ENCODE results near the gene ZBTB7C.
"Not testable (repeated sequence)": the region's sequence is repeated elsewhere in the genome, so short reads cannot be mapped to it uniquely, and the experiment has no call there.

ZBTB7C gene

DNA sequence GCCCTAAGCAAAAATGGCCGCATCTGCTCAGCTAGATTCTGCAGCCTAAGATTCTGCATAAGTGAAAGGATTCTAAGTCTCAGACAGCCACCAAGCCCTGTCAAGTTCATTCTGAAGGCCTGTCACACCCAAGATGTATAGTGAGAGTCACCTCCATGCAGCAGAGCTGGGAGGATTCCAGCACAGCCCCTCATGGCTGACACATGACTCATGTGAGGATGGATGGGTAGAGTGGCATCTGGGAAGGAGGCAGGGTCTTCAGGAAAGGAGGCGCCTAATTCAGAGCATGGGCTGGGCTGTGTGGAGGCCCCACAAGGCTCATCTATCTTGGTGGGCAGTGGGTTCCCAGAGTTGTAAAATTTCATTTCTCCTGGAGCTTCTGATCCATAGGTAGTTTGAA is 41.5 kb upstream of the ZBTB7C start:
- TF ChIP-seq, protein P1, sequence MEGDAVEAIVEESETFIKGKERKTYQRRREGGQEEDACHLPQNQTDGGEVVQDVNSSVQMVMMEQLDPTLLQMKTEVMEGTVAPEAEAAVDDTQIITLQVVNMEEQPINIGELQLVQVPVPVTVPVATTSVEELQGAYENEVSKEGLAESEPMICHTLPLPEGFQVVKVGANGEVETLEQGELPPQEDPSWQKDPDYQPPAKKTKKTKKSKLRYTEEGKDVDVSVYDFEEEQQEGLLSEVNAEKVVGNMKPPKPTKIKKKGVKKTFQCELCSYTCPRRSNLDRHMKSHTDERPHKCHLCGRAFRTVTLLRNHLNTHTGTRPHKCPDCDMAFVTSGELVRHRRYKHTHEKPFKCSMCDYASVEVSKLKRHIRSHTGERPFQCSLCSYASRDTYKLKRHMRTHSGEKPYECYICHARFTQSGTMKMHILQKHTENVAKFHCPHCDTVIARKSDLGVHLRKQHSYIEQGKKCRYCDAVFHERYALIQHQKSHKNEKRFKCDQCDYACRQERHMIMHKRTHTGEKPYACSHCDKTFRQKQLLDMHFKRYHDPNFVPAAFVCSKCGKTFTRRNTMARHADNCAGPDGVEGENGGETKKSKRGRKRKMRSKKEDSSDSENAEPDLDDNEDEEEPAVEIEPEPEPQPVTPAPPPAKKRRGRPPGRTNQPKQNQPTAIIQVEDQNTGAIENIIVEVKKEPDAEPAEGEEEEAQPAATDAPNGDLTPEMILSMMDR (IDR thresholded peaks at IDR 0.05; ENCODE audit: extremely low read depth, missing control alignments) = no peak
- no peak for DNase-seq (ENCODE audit: low spot score)

DNA sequence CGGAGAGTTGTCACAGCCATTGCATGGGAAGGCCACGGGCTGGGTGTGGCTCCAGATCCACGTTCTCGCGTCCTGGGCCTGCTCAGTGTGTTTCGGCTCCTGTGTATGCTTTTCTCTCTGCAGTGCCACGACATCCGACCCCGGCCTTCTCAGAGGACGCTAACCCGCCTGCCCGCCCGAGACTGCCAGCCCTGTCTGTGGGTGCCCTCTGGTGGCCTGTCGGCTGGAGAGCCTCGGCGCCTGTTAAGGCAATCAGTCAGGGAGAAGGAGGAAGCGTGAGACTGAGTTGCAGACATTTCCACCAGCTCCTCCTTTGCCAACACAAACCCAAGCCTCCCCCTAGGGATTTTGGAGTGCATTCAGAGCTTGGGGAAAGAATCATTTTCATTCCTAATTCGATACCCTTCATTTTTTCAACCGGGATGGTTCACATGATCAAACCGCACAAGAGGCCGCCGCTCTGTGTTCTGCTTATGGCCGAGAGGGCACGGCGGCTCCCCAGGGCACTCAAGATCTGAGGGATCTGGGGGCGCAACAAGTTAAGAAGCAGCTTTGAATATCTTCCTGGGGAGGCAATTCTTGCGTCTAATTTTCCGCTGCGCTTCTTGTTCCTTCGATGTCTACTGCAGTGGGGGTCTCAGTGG is 37.5 kb upstream of the ZBTB7C start:
- peak; percentile 63 for DNase-seq (ENCODE audit: low spot score)
- TF ChIP-seq, protein P1 (IDR thresholded peaks at IDR 0.05; ENCODE audit: extremely low read depth, missing control alignments) = peak; percentile 92

DNA sequence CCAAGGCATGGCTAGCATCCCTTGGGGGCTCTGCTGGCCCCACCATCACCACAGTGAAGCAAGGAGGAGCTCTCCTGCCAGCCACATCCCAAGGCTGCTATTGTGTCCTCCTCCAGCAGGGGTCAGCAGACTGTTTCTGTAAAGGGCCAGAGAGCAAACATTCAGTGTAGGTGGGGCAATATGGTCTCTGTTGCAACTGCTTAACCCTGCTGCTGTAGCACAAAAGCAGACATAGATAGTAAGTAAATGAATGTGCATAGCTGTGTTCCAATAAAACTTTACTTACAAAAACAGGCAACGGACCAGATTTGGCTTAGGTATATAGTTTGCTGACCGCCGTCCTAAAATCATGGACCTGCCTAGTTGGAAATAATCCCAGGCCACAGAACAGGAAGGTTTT is 36.4 kb upstream of the ZBTB7C start:
- TF ChIP-seq, protein P1 (IDR thresholded peaks at IDR 0.05; ENCODE audit: extremely low read depth, missing control alignments) = peak; percentile 77
- peak; percentile 48 for DNase-seq (ENCODE audit: low spot score)

DNA sequence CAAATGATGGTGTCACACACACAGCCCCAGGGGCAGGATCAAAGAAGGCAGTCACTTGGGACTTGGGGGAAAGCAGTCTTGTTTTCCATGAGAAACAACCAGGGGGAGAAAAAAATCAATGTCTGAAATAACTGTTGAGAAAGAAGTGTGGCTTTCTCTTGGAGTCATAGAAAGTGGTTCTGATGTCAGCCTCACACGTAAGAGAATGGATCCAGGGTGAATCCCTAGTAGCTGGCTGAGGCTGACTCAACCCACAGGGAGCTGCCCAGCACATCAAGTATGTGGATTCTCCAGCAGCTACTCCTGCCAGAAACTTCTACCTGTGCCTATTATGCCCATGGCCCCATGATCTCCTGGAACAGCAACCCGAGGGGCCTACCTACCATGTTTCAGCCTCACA is 33.6 kb upstream of the ZBTB7C start:
- TF ChIP-seq, protein P1 (IDR thresholded peaks at IDR 0.05; ENCODE audit: extremely low read depth, missing control alignments) = no peak
- DNase-seq (ENCODE audit: low spot score) = no peak

DNA sequence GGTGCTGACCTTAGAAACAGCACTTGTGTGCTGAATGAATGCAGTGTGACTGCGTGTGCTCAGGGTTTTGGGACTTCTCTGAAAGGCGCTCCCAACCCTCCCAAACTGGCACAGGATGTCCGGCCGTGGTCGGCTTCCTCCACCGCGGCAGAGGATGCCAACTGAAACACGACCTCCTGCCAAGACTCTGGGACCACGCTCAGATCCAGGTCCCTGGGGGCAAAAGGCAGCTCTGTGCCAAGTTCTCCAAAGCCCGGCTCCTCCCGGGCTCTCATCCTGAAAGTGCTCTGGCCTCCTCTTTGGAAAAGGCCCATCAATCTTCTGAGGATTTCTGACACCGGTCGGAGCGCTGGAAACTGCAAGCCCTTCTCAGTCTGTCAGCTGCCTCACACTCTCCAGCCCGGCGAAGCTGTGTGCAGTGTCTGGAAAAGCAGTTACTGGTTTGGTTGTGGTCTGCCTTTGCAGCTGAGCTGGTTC is 32.3 kb upstream of the ZBTB7C start:
- TF ChIP-seq, protein P1 (IDR thresholded peaks at IDR 0.05; ENCODE audit: extremely low read depth, missing control alignments) = no peak
- no peak for DNase-seq (ENCODE audit: low spot score)

DNA sequence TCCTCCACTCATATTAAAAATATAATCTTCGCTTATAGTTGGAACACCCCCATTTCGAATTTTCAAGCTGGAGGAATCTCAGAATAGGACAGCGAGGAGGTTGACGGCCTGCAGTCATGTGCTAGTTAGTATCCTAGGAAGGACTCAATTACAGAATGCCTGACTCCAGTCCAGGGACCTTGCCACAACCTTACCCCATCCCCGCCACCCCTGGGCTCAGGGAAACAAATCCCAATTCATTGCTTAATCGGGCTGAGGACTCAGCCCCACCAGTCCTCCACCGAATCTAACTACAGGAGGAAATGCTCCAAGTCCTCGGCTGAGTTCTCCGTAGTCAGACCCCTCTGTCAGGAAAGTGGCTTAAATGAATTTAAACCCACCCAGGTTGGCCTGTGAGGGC is 31.7 kb upstream of the ZBTB7C start:
- no peak for DNase-seq (ENCODE audit: low spot score)
- TF ChIP-seq, protein P1 (IDR thresholded peaks at IDR 0.05; ENCODE audit: extremely low read depth, missing control alignments) = no peak

DNA sequence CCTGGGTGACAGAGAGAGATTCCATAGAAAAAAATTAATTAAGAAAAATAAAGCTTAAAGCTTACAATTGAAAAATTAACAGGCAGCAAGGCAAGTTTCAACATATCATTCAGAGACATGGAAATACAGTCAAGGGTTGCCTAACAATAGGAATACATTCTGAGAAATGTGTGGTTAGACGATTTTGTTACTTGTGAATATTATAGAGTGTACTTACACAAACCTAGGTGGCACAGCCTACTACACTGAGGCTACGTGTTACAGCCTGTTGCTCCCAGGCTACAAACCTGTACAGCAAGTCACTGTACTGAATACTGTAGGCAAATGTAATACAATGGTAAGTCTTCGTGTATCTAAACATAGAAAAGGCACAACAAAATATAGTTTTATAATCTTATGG is 27.7 kb upstream of the ZBTB7C start:
- no peak for DNase-seq (ENCODE audit: low spot score)
- TF ChIP-seq, protein P1 (IDR thresholded peaks at IDR 0.05; ENCODE audit: extremely low read depth, missing control alignments) = no peak

DNA sequence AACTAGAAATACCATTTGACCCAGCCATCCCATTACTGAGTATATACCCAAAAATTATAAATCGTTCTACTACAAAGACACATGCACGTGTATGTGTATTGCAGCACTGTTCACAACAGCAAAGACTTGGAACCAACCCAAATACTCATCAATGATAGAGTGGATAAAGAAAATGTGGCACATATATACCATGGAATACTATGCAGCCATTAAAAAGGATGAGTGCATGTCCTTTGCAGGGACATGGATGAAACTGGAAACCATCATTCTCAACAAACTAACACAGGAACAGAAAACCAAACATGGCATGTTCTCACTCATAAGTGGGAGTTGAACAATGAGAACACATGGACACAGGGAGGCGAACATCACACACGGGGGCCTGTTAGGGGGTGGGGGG is 25.2 kb upstream of the ZBTB7C start:
- DNase-seq (ENCODE audit: low spot score) = not testable (repeated sequence)
